Renal cortex interstitium (tissue), 11 donors: ENCODE results near the gene NPFFR1. TPM values are rescaled to one million over a fixed set of nuclear protein-coding genes. Genes with fewer than 3 reads are reported as not detected.
"Not testable (repeated sequence)": the region's sequence is repeated elsewhere in the genome, so short reads cannot be mapped to it uniquely, and the experiment has no call there.

ENCODE experiments used
- DNase-seq, 11 donors: peaks; one replicate each; pipeline ENCODE4 v3.0.0-alpha.2; 2013; ENCODE audit warnings: low read depth in 9 of 11, low spot score in 4 of 11; ENCODE audit errors: extremely low read depth in 1 of 11
- polyA plus RNA-seq, 3 donors: library from polyadenylated mRNA; unstranded; fragments of 120-200 nt; gene quantifications; one replicate each; pipeline ENCODE4 v1.2.1, GENCODE V29; 2013; ENCODE audit not compliant: insufficient read length in 3 of 3

The NPFFR1 gene
- polyA plus RNA-seq, 3 donors: 0.14 to 0.27 (median 0.23) TPM

- DNase-seq: no peak
These were observed 16.5 kb downstream of the NPFFR1 start for GRCh38 chr10:70267161-70267933.

DNA sequence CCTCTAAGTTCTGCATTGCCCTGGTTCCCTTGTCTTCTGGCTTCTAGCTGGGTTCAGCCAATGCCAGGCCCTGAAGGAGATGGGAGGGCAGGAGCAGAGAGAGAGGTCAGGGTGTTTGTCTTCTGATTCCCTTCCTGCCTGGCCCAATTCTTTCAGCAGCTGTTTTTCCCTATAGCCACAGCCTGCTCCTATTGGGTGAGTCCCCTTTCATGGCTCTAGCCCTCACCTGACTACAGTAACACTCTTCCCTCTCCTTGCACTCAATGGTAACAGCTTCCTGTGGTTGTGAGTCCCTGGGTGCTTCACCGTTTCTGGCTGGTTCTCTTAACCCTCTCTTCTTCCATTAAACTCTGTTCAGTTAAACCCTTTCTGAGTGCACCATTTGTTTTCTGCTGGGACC is 17.1 kb downstream of the NPFFR1 start:
- DNase-seq: no peak

GRCh38 chr10:70266056-70266455 is 17.7 kb downstream of the NPFFR1 start:
- DNase-seq: no peak

DNA sequence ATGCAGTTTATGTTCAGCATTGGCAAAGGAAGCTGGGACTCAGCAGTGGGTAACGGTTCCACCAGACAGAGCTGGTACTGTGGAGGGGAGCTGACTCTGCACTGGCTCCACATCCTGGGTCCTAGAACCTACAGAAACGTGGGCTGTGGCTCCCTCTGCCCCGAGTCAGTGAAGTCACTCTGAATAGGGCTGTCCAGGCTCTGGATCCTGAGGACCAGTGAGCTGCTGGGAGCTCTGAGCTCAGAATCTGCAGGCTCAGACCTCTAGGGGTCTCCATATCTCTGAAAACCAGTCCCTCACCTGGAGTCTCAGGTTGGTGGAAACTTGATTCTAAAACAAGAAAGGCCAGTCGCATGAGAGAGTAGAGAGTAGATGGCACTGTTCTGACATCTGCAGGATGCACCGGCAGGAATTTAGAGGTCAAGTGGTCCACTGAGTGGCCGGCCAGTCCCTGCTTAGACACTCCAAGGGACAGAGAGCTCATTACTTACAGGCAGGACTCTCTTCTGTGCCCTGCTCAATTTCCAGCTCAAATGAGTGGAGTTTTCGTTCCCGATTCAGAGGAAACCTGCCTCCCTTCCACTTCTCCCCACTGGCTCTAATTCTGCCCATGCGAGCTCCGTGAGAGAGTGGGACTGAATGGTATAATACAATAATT is 18.6 kb downstream of the NPFFR1 start:
- no peak for DNase-seq

GRCh38 chr10:70260734-70261133 is 23.1 kb downstream of the NPFFR1 start:
- DNase-seq: no peak

- no peak for DNase-seq
These were observed 23.5 kb downstream of the NPFFR1 start for GRCh38 chr10:70260259-70260658.

- no peak for DNase-seq
These were observed 25.6 kb downstream of the NPFFR1 start for GRCh38 chr10:70258216-70258615.

- DNase-seq: not testable (repeated sequence)
These were observed 26.0 kb downstream of the NPFFR1 start for GRCh38 chr10:70257816-70258215.

DNA sequence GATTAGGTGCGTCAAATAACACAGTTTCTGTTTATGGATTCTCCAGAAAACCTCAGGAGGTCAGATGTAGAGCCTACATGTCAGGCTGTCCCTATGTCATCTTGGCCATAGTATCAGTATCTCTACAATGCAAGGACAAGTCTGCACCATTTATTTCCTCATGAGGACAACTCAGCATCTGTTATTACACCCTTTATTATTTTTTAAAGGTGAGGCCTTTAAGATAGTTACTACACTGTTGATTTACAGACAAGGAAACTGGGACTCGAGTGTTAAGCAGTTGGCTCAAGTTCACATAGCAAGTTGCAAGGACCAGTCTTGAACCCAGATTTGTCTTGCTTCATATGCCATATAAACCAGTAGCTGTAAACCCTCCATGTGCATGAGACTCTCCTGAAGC is 27.3 kb downstream of the NPFFR1 start:
- DNase-seq: no peak

DNA sequence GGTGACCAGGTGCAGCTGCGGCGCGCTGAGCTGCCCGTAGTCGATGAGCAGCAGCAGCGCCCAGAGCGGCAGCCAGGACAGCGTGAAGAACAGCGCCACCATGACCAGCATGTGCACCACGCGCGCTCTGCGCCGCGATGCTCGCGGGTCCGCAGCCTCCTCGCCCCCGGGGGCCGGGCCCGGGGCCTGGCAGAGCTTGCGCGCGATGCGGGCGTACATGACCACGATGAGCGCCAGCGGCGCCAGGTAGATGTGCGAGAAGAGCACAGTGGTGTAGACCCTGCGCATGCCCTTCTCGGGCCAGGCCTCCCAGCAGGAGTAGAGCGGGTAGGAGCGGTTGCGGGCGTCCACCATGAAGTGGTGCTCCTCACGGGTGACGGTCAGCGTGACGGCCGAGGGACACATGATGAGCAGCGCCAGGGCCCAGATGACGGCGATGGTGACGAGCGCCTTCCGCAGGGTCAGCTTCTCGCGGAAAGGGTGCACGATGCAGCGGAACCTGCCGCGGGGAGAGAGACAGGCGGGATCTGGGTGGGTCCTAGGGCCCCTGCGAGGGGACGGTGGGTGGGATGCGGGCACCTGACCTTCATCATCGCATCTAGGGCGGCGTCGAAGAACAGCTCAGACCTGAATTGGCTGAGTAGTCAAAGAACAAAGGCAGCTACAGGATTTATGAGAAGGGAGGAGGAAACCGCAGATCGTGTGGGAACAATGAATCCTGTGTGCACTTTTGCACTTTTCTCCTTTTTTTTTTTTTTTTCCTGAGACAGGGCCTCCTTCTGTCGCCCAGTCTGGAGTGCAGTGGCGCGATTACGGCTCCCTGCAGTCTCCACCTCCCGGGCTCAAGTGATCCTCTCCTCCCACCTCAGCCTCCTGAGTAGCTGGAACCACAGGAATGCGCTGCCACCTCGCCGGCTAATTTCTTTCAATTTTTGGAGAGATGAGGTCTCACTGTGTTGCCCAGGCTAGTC is 28.2 kb downstream of the NPFFR1 start:
- DNase-seq: peak in 4 of 11 donors; percentile 15 to 30 (median 22)

- no peak for DNase-seq
These were observed 29.0 kb downstream of the NPFFR1 start for GRCh38 chr10:70254778-70255328.

DNA sequence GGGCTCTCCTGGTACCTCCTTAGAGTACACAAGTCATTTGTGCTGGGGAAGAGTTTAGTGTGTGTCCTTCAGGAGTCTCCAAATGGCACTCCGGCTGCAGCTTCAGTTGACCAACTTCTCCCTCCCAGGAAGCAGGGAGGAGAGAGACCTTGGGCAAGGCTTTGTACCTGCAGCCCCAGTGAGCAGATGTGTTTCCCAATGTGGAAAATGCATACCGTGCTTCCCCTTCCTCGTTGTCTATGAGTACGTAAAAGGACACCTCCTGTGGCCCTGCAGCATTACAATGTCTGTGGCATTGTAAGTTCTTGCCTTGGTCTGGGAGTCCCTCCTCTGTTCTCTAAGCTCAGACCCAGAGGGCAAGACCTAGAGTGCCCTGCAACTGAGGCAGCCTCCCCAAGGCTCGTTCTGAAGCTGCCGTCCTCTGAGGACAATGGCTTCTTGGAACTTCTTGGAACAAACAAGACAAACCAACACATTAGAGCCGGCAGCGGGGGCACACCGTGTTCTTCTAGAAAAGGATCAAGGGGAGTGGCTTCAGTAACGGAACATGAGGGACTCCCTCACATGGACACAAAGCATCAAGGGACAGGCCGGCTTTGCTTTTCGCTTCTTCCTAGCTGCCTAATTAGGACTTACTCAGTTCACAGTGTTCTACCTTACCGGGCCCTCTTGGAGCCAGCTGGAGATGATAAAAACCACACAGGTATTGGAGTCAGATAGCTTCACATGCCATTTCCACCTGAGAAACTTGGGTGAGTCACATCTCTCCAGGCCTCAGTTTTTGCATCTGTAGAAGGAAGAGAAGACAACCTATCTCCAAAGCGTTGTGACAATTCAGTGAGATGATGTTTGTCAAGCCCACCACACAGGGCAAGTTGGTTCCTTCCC is 29.7 kb downstream of the NPFFR1 start:
- DNase-seq: no peak

DNA sequence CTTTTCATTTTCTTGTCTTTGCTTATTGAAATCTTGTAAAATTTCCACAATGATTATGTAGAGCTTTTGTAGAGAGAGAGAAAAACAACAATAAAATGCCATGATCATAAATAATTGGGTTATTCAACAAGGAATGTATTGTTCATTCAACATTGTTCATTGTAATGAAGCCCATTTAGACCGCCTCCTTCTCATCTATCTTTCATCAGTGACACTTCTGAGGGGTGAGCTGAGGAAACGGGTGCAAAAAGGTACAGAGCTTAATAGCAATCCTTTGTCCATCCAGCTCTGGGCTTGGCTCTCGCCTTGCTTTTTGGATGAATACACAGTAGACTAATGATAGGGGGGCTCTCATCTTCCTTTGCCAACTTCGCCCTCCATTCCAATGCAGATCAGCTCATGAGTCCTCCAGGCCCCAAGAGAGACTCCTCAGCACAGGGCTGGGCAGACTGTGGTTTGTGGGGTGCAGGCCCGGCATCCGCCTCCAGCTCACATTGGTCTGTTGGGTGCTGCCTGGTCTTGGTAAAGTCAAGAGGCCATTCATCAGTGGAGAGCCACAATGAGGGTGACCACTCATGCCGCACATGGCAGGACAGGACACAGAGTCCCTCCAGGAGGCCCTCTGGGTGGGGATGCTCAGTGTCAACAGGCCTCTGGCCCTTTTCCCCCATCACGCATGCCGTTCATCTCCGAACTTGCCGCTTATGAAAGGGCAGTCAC is 32.7 kb downstream of the NPFFR1 start:
- DNase-seq: no peak

DNA sequence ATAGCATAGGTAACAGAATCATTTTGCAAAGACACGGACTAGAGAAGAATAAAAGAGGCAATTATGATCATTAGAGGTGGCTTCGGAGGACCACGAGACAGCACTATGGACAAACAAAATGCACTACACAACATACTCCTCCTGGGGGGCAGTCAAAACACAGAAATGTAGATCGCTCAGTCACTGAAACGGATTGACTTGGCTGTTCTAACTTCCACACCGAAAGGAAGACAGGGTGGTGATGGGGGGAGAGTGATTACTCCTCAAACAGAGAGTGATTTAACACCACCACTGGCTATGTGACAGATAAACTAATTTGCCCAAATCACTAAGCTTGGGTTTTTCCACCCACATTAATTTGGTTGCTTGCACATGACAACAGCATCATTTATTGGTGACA is 36.4 kb downstream of the NPFFR1 start:
- DNase-seq: no peak

DNA sequence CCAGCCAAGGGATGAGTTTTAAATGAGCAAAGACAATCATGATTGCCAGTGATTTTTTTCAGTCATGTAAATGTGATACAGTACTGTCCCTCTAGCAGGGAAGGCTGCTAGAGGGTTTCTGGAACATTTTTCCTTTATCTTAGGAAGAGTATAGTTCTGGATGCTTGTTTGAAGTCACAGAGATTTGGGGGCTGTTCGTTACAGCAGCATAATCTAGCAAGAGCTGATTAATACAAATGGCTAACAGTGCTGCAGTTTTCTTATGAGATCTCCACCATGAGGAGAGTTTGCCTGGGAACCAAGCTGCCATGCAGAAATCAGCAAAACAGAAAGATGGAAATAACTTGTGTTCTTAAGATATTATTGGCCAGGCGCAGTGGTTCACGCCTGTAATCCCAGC is 42.7 kb downstream of the NPFFR1 start:
- DNase-seq: no peak

DNA sequence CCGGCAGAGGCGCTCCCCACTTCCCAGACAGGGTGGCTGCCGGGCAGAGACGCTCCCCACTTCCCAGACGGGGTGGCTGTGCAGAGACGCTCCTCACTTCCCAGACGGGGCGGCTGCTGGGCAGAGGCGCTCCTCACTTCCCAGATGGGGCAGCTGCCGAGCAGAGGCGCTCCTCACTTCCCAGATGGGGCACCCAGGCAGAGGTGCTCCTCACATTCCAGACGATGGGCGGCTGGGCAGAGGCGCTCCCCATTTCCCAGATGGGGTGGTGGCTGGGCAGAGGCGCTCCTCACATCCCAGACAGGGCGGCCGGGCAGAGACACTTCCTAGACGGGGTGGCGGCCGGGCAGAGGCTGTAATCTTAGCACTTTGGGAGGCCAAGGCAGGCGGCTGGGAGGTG is 43.8 kb downstream of the NPFFR1 start:
- DNase-seq: not testable (repeated sequence)

GRCh38 chr10:70239077-70239976 is 44.5 kb downstream of the NPFFR1 start:
- DNase-seq: not testable (repeated sequence)
